ENCODE results near the gene LHFPL6. TPM values are rescaled to one million over a fixed set of nuclear protein-coding genes. Genes with fewer than 3 reads are reported as not detected.

Gene LHFPL6
- total RNA-seq, 1 donor = 57.9 TPM

- H3K4me3 ChIP-seq (ENCODE audit: low read depth, low read length) = no peak overlapping the region
- no peak for DNase-seq (ENCODE audit: low read depth)
- no peak for TF ChIP-seq CTCF (IDR thresholded peaks at IDR 0.05; ENCODE audit: insufficient read depth, low read depth, low read length)
Measured at GRCh38 chr13:39501702-39502324, 101.2 kb downstream of the LHFPL6 start.

- no peak for DNase-seq (ENCODE audit: low read depth)
- TF ChIP-seq CTCF (IDR thresholded peaks at IDR 0.05; ENCODE audit: insufficient read depth, low read depth, low read length) = no peak
- H3K4me3 ChIP-seq (ENCODE audit: low read depth, low read length) = no peak overlapping the region
Measured at GRCh38 chr13:39499604-39500003, 103.4 kb downstream of the LHFPL6 start.

GRCh38 chr13:39498471-39499114 lies 104.4 kb downstream of the LHFPL6 start:
- no peak for TF ChIP-seq CTCF (IDR thresholded peaks at IDR 0.05; ENCODE audit: insufficient read depth, low read depth, low read length)
- no peak overlapping the region for H3K4me3 ChIP-seq (ENCODE audit: low read depth, low read length)

GRCh38 chr13:39496506-39496905 lies 106.5 kb downstream of the LHFPL6 start:
- no peak for TF ChIP-seq CTCF (IDR thresholded peaks at IDR 0.05; ENCODE audit: insufficient read depth, low read depth, low read length)
- no peak for DNase-seq (ENCODE audit: low read depth)
- H3K4me3 ChIP-seq (ENCODE audit: low read depth, low read length) = no peak overlapping the region

More at GRCh38 chr13:39498471-39499114, 104.4 kb downstream of the LHFPL6 start:
- DNase-seq (ENCODE audit: low read depth) = no peak

GRCh38 chr13:39494633-39495032 lies 108.4 kb downstream of the LHFPL6 start:
- no peak for TF ChIP-seq CTCF (IDR thresholded peaks at IDR 0.05; ENCODE audit: insufficient read depth, low read depth, low read length)
- no peak for DNase-seq (ENCODE audit: low read depth)
- no peak overlapping the region for H3K4me3 ChIP-seq (ENCODE audit: low read depth, low read length)

- H3K4me3 ChIP-seq (ENCODE audit: low read depth, low read length) = no peak overlapping the region
- DNase-seq (ENCODE audit: low read depth) = no peak
- TF ChIP-seq CTCF (IDR thresholded peaks at IDR 0.05; ENCODE audit: insufficient read depth, low read depth, low read length) = no peak
Measured at GRCh38 chr13:39494006-39494405, 109.0 kb downstream of the LHFPL6 start.

Measured in fibroblast of villous mesenchyme (primary cell).